NCI-H146 (cell line): Measurements from ENCODE around the gene BCCIP.

ENCODE experiments used
- DNase-seq: peaks from one replicate; lab custom pipeline; 2025; lab: John Stamatoyannopoulos, UW

Gene BCCIP

GRCh38 chr10:125844751-125845221 lies 21.4 kb downstream of the BCCIP start:
- DNase-seq = no peak

GRCh38 chr10:125845617-125846016 lies 22.3 kb downstream of the BCCIP start:
- DNase-seq = no peak

GRCh38 chr10:125846894-125847293 lies 23.5 kb downstream of the BCCIP start:
- DNase-seq = no peak

GRCh38 chr10:125848371-125848770 lies 25.0 kb downstream of the BCCIP start:
- no peak for DNase-seq

- DNase-seq = no peak
Observed at GRCh38 chr10:125848857-125849256, 25.5 kb downstream of the BCCIP start.

- DNase-seq = no peak
Observed at GRCh38 chr10:125849448-125849847, 26.1 kb downstream of the BCCIP start.

GRCh38 chr10:125850766-125851731 lies 27.7 kb downstream of the BCCIP start:
- no peak for DNase-seq

GRCh38 chr10:125852487-125852886 lies 29.1 kb downstream of the BCCIP start:
- DNase-seq = no peak

- no peak for DNase-seq
Observed at GRCh38 chr10:125857185-125857760, 33.9 kb downstream of the BCCIP start.

- peak; percentile 87 for DNase-seq
Observed at GRCh38 chr10:125859128-125859817, 35.9 kb downstream of the BCCIP start.

- DNase-seq = no peak
Observed at GRCh38 chr10:125865120-125865519, 41.8 kb downstream of the BCCIP start.

- DNase-seq = no peak
Observed at GRCh38 chr10:125866421-125867029, 43.2 kb downstream of the BCCIP start.

- DNase-seq = peak; percentile 38
Observed at GRCh38 chr10:125868372-125868975, 45.1 kb downstream of the BCCIP start.

- DNase-seq = peak; percentile 13
Observed at GRCh38 chr10:125871338-125871737, 48.0 kb downstream of the BCCIP start.

- DNase-seq = no peak
Observed at GRCh38 chr10:125878957-125879835, 55.9 kb downstream of the BCCIP start.

GRCh38 chr10:125880719-125881118 lies 57.4 kb downstream of the BCCIP start:
- DNase-seq = no peak

- no peak for DNase-seq
Observed at GRCh38 chr10:125881192-125881591, 57.8 kb downstream of the BCCIP start, which contains the start of gene DHX32. TSS of gene DHX32 (minus strand) at chr10:125881292. CDS start at chr10:125880824, 468 bp downstream.

GRCh38 chr10:125882596-125882995 lies 59.2 kb downstream of the BCCIP start:
- DNase-seq = no peak

- DNase-seq = no peak
Observed at GRCh38 chr10:125883211-125883610, 59.9 kb downstream of the BCCIP start.
